WTC11 (cell line): ENCODE data around the gene CYP2C18.

Source experiments
- ETV6 ChIP-seq: sonication (generic); formaldehyde crosslinking; IDR thresholded peaks from 2 replicates; pipeline ENCODE4 v1.8.1; 2022; ENCODE audit warnings: mild to moderate bottlenecking, missing genetic modification reagents
- FOXK1 ChIP-seq: sonication (generic); formaldehyde crosslinking; IDR thresholded peaks from 2 replicates; pipeline ENCODE4 v1.8.0; 2022; ENCODE audit warnings: mild to moderate bottlenecking, moderate library complexity, missing genetic modification reagents
- NR2C2 ChIP-seq: sonication (generic); formaldehyde crosslinking; IDR thresholded peaks from 2 replicates; pipeline ENCODE4 v1.8.0; 2022; ENCODE audit warnings: mild to moderate bottlenecking, missing genetic modification reagents
- RORB ChIP-seq: fragments of 250-450 bp; sonication (Bioruptor Pico); IDR thresholded peaks from 2 replicates; pipeline ENCODE4 v1.9.0; 2021; ENCODE audit warnings: mild to moderate bottlenecking
- SOX15 ChIP-seq: fragments of 250-450 bp; sonication (Bioruptor Pico); IDR thresholded peaks from 2 replicates; pipeline ENCODE4 v1.9.0; 2021; ENCODE audit warnings: mild to moderate bottlenecking
- SP1 ChIP-seq: sonication (generic); formaldehyde crosslinking; conservative IDR thresholded peaks from 2 replicates; pipeline ENCODE4 v1.8.1; 2022; ENCODE audit warnings: missing genetic modification reagents
- TEAD1 ChIP-seq: sonication (generic); formaldehyde crosslinking; IDR thresholded peaks from 2 replicates; pipeline ENCODE4 v1.8.0; 2022; ENCODE audit warnings: mild to moderate bottlenecking, missing genetic modification reagents
- ZNF121 ChIP-seq: sonication (generic); formaldehyde crosslinking; IDR thresholded peaks from 2 replicates; pipeline ENCODE4 v1.8.0; 2023; ENCODE audit warnings: missing genetic modification reagents
- ZNF416 ChIP-seq: fragments of 250-450 bp; sonication (Bioruptor Pico); IDR thresholded peaks from 2 replicates; pipeline ENCODE4 v1.9.0; 2021; ENCODE audit warnings: mild to moderate bottlenecking, inconsistent platforms
- TF ChIP-seq, protein P1 (sequence below): fragments of 200-600 bp; IDR thresholded peaks from 2 replicates; pipeline ENCODE4 v1.8.0; 2022; ENCODE audit warnings: antibody characterized with exemption

DNA sequence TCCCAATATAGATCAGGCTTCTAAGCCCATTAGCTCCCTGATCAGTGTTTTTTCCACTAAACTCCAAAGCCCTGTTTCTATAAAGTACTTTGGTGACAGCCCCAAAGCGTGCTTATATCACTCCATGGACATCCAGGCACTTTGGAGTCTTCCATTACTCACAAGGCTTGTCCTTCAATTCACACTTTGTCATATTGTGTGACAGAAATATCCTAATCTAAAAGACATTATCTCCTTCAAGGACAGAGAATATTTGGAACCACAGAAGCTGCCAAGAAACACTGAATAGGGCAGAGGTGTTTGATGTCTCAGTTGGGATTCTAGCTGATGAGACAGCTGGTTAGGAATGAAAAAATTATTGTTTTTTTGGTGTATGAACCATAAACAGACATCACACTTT, 97.3 kb downstream of the CYP2C18 start:
- TF ChIP-seq, protein P1, sequence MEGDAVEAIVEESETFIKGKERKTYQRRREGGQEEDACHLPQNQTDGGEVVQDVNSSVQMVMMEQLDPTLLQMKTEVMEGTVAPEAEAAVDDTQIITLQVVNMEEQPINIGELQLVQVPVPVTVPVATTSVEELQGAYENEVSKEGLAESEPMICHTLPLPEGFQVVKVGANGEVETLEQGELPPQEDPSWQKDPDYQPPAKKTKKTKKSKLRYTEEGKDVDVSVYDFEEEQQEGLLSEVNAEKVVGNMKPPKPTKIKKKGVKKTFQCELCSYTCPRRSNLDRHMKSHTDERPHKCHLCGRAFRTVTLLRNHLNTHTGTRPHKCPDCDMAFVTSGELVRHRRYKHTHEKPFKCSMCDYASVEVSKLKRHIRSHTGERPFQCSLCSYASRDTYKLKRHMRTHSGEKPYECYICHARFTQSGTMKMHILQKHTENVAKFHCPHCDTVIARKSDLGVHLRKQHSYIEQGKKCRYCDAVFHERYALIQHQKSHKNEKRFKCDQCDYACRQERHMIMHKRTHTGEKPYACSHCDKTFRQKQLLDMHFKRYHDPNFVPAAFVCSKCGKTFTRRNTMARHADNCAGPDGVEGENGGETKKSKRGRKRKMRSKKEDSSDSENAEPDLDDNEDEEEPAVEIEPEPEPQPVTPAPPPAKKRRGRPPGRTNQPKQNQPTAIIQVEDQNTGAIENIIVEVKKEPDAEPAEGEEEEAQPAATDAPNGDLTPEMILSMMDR: no peak
- TF ChIP-seq FOXK1 (CRISPR knock-in tag): no peak
- no peak for TF ChIP-seq ZNF121
- TF ChIP-seq NR2C2 (CRISPR knock-in tag): no peak
- no peak for TF ChIP-seq ETV6 (CRISPR knock-in tag)
- no peak for TF ChIP-seq TEAD1
- no peak for TF ChIP-seq SOX15 (CRISPR knock-in tag)
- no peak for TF ChIP-seq SP1 (CRISPR knock-in tag)
- TF ChIP-seq ZNF416 (CRISPR knock-in tag): no peak
- TF ChIP-seq RORB (CRISPR knock-in tag): no peak
